Neural progenitor cell (in vitro differentiated cells): ENCODE measurements around the gene MBD3L4.
"Not testable (repeated sequence)": the region's sequence is repeated elsewhere in the genome, so short reads cannot be mapped to it uniquely, and the experiment has no call there.

Experiments
- EZH2 ChIP-seq: fragments of 200-600 bp; sonication (generic); IDR thresholded peaks from 2 replicates; pipeline ENCODE4 v1.6.1; 2017; ENCODE audit warnings: antibody characterized with exemption, mild to moderate bottlenecking, moderate library complexity
- EZH2phosphoT487 ChIP-seq: fragments of 200-600 bp; sonication (generic); IDR thresholded peaks from 2 replicates; pipeline ENCODE4 v1.6.1; 2017; ENCODE audit warnings: antibody characterized with exemption
- TF ChIP-seq, protein P1 (sequence below): fragments of 200-600 bp; sonication (generic); IDR thresholded peaks from 2 replicates; pipeline ENCODE4 v1.5.1; 2017; ENCODE audit warnings: antibody characterized with exemption, mild to moderate bottlenecking

DNA sequence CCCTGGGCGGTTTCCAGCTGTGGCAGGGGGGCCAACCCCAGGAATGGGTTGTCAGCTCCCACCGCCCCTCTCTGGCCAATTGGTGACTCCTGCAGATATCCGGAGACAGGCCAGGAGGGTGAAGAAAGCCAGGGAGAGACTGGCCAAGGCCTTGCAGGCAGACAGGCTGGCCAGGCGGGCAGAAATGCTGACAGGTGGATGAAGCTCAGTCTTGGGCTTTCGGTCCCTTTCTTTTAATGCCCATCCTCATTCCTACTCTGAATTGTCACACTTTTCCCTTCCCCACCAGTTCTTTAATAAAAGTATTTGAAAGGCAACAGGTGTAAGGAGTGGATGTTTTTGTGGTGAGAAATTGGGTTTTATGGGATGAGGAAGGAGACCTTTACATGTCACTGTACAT, 11.4 kb upstream of the MBD3L4 start:
- TF ChIP-seq, protein P1, sequence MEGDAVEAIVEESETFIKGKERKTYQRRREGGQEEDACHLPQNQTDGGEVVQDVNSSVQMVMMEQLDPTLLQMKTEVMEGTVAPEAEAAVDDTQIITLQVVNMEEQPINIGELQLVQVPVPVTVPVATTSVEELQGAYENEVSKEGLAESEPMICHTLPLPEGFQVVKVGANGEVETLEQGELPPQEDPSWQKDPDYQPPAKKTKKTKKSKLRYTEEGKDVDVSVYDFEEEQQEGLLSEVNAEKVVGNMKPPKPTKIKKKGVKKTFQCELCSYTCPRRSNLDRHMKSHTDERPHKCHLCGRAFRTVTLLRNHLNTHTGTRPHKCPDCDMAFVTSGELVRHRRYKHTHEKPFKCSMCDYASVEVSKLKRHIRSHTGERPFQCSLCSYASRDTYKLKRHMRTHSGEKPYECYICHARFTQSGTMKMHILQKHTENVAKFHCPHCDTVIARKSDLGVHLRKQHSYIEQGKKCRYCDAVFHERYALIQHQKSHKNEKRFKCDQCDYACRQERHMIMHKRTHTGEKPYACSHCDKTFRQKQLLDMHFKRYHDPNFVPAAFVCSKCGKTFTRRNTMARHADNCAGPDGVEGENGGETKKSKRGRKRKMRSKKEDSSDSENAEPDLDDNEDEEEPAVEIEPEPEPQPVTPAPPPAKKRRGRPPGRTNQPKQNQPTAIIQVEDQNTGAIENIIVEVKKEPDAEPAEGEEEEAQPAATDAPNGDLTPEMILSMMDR, result not testable (repeated sequence)
- not testable (repeated sequence) for TF ChIP-seq EZH2, EZH2phosphoT487
